OCI-LY7 (cell line): ENCODE results near the gene TSPAN31. TPM values are rescaled to one million over a fixed set of nuclear protein-coding genes. Genes with fewer than 3 reads are reported as not detected.
"Not testable (repeated sequence)": the region's sequence is repeated elsewhere in the genome, so short reads cannot be mapped to it uniquely, and the experiment has no call there.

Source experiments
- BruUV-seq: library from RNA; stranded (reverse); fragments of 400-500 nt; replicated peaks from 2 replicates; lab custom pipeline; 2021; lab: Mats Ljungman, UMichigan
- CTCF ChIA-PET: fragments of 300-600 bp; sonication (Branson Sonifier 250); formaldehyde crosslinking; loops from one replicate; lab custom pipeline; 2022; ENCODE audit warnings: antibody characterized with exemption; ENCODE audit not compliant: unreplicated experiment; lab: Charles Lee
- POLR2A ChIA-PET: fragments of 300-600 bp; sonication (Branson Sonifier 250); formaldehyde crosslinking; loops from one replicate; lab custom pipeline; 2022; ENCODE audit warnings: antibody characterized with exemption; lab: Charles Lee
- DNase-seq: peaks from one replicate; pipeline ENCODE4 v3.0.0-alpha.2; 2015; ENCODE audit warnings: low spot score
- H2AFZ ChIP-seq: fragments of 200-600 bp; sonication (generic), shearing (Covaris generic); 2 replicates; pipeline ENCODE4 v1.6.1; 2014; ENCODE audit warnings: mild to moderate bottlenecking, antibody characterized with exemption, low read length, moderate library complexity
- H3K27ac ChIP-seq: fragments of 200-600 bp; sonication (generic); 2 replicates; pipeline ENCODE4 v1.5.1; 2014; ENCODE audit warnings: mixed run types, low read depth, mild to moderate bottlenecking, moderate library complexity, low read length, inconsistent platforms; ENCODE audit not compliant: poor library complexity, severe bottlenecking
- H3K36me3 ChIP-seq: fragments of 200-600 bp; sonication (generic); 2 replicates; pipeline ENCODE4 v1.6.1; 2014; ENCODE audit warnings: mild to moderate bottlenecking, antibody characterized with exemption, low read length, moderate library complexity, mixed read lengths; ENCODE audit not compliant: insufficient read depth
- H3K4me1 ChIP-seq: fragments of 200-600 bp; sonication (generic); 2 replicates; pipeline ENCODE4 v1.5.1; 2014; ENCODE audit warnings: mild to moderate bottlenecking, low read length; ENCODE audit not compliant: insufficient read depth, poor library complexity, severe bottlenecking
- H3K4me2 ChIP-seq: fragments of 200-600 bp; sonication (generic); 2 replicates; pipeline ENCODE4 v1.6.1; 2014; ENCODE audit warnings: mild to moderate bottlenecking, low read length
- H3K4me3 ChIP-seq: fragments of 200-600 bp; sonication (generic); 2 replicates; pipeline ENCODE4 v1.5.1; 2014; ENCODE audit warnings: mild to moderate bottlenecking, low read depth, low read length; ENCODE audit not compliant: poor library complexity, severe bottlenecking
- H3K79me2 ChIP-seq: fragments of 200-600 bp; sonication (generic); 2 replicates; pipeline ENCODE4 v1.6.1; 2016; ENCODE audit warnings: low read depth, mild to moderate bottlenecking, low read length, moderate library complexity, mixed read lengths; ENCODE audit not compliant: insufficient read depth
- H3K9me2 ChIP-seq: fragments of 200-600 bp; sonication (generic); 2 replicates; pipeline ENCODE4 v1.6.1; 2016; ENCODE audit warnings: mild to moderate bottlenecking, low read length, mixed read lengths; ENCODE audit not compliant: insufficient read depth
- H3K9me3 ChIP-seq: fragments of 200-600 bp; sonication (generic); 2 replicates; pipeline ENCODE4 v1.6.1; 2014; ENCODE audit warnings: mild to moderate bottlenecking, mixed run types, low read length, mixed read lengths
- H4K20me1 ChIP-seq: fragments of 200-600 bp; sonication (generic); 2 replicates; pipeline ENCODE4 v1.6.1; 2014; ENCODE audit warnings: mild to moderate bottlenecking, antibody characterized with exemption, low read length, moderate library complexity, mixed read lengths; ENCODE audit not compliant: insufficient read depth
- EZH2phosphoT487 ChIP-seq: fragments of 200-600 bp; sonication (generic); IDR thresholded peaks from 2 replicates; pipeline ENCODE4 v1.6.1; 2018; ENCODE audit warnings: low read depth, borderline replicate concordance, mild to moderate bottlenecking, mixed run types, antibody characterized with exemption, low read length, moderate library complexity, mixed read lengths
- intact Hi-C: fragments of 100-400 bp; cut with micrococcal nuclease; formaldehyde crosslinking; loops from one replicate; pipeline ENCODE4 v1.10.0; 2022; ENCODE audit not compliant: unreplicated experiment
- total RNA-seq, 2 experiments: library from RNA; depleted of rRNA in 1 of 2; stranded (reverse); fragments of >200 nt in 1 of 2; shearing (Covaris generic) in 1 of 2; gene quantifications; 2 replicates each; pipeline ENCODE4 v1.2.3, GENCODE V29; 2014 to 2022
- TF ChIP-seq, protein P1 (sequence below): fragments of 200-600 bp; sonication (generic); conservative IDR thresholded peaks from 2 replicates; pipeline ENCODE4 v1.5.1; 2014; ENCODE audit warnings: mild to moderate bottlenecking, antibody characterized with exemption, low read length, moderate library complexity, mixed read lengths

The TSPAN31 gene
- total RNA-seq, 2 experiments from 2014 or later, result 2.4 to 6.4 TPM

DNA sequence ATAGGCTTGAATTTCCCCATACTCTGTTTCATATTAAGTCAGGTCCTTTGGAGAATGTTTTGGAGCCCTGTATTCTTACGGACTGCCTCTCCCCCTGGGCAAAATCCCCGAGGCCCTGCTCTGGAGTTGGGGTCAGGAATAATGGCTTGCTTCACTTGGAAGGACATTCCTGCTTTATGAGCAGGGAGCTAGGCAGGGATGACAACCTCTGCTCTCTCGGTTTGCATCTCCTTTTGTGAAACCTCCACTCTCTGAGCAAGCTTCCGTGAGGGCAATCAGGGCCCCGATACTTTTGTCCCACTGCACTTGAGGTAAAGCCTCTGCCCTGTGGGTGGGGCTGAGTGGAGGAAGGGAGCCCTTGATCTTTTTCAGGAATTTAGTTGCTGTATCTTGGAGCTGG lies 31.6 kb upstream of the TSPAN31 start:
- Histone ChIP-seq H3K79me2 (no peaks in the 10 kb centered on the region), H3K4me3 (no peak overlapping the region), H3K27ac (no peak overlapping the region), H3K4me1 (peaks cover 29% of the 10 kb centered on the region), H2AFZ (no peak overlapping the region), H4K20me1 (no peaks in the 10 kb centered on the region), H3K36me3 (peaks cover 47% of the 10 kb centered on the region), H3K9me2 (no peaks in the 10 kb centered on the region), H3K4me2 (no peak overlapping the region), H3K9me3 (no peaks in the 10 kb centered on the region)
- no TSS peak for BruUV-seq
- ChIA-PET POLR2A (interaction anchor here (1.0 to 1.5 kb wide), 2 partner anchors 10 to 19 kb away, joined by 3 to 6 read pairs; partner anchors contain the start of gene OS9), CTCF (no interaction called here)
- no peak for DNase-seq
- no peak for TF ChIP-seq EZH2phosphoT487
- TF ChIP-seq, protein P1, sequence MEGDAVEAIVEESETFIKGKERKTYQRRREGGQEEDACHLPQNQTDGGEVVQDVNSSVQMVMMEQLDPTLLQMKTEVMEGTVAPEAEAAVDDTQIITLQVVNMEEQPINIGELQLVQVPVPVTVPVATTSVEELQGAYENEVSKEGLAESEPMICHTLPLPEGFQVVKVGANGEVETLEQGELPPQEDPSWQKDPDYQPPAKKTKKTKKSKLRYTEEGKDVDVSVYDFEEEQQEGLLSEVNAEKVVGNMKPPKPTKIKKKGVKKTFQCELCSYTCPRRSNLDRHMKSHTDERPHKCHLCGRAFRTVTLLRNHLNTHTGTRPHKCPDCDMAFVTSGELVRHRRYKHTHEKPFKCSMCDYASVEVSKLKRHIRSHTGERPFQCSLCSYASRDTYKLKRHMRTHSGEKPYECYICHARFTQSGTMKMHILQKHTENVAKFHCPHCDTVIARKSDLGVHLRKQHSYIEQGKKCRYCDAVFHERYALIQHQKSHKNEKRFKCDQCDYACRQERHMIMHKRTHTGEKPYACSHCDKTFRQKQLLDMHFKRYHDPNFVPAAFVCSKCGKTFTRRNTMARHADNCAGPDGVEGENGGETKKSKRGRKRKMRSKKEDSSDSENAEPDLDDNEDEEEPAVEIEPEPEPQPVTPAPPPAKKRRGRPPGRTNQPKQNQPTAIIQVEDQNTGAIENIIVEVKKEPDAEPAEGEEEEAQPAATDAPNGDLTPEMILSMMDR, result no peak
- intact Hi-C loops, result no loop called here

DNA sequence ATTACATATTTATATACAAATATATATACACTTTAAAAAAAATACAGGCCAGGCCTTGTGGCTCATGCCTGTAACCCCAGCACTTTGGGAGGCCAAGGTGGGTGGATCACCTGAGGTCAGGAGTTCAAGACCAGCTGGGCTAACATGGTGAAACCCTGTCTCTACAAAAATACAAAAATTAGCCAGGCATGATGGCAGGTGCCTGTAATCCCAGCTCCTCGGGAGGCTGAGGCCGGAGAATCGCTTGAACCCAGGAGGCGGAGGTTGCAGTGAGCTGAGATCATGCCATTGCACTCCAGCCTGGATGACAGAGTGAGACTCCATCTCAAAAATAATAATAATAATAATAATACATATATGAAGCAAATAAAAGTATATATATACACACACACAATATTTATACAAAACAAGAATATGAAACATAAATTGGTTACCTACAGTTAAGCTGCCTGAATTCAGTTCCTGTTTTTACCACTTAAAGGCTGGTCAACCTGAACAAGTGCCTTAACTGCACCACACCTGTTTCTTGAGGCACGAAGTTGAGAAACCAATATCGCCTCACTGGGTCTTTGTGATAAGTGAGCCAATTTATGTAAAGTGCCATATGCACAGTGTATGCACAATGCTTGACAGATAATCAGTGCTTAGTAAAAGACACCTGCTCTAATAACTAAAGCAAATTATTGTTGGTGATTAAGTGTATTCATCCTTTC lies 29.6 kb upstream of the TSPAN31 start:
- H3K9me3 ChIP-seq, H2AFZ ChIP-seq, POLR2A ChIA-PET, intact Hi-C loops, CTCF ChIA-PET, H3K9me2 ChIP-seq, H3K4me3 ChIP-seq, H4K20me1 ChIP-seq, BruUV-seq, H3K79me2 ChIP-seq: not testable (repeated sequence)
- peak; percentile 83 for DNase-seq
- peaks cover 24% of the 10 kb centered on the region for H3K4me1 ChIP-seq
- peaks cover 66% of the 10 kb centered on the region for H3K36me3 ChIP-seq
- peak overlapping the region; percentile 71 for H3K27ac ChIP-seq
- H3K4me2 ChIP-seq, result peak overlapping the region; percentile 22; the same call in 1 of the 2 replicates

DNA sequence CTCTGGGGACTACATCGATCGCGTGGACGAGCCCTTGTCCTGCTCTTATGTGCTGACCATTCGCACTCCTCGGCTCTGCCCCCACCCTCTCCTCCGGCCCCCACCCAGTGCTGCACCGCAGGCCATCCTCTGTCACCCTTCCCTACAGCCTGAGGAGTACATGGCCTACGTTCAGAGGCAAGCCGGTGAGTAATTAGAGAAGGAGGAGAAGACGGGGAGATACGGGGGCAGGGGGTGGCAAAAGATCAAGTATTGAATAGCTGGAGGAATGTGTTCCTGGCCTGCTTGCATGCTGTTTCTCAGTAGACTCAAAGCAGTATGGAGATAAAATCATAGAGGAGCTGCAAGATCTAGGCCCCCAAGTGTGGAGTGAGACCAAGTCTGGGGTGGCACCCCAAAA lies 29.1 kb upstream of the TSPAN31 start:
- no TSS peak for BruUV-seq
- Histone ChIP-seq H3K9me2 (no peaks in the 10 kb centered on the region), H3K9me3 (no peaks in the 10 kb centered on the region), H4K20me1 (no peaks in the 10 kb centered on the region), H2AFZ (no peak overlapping the region), H3K4me1 (peaks cover 22% of the 10 kb centered on the region), H3K36me3 (peaks cover 72% of the 10 kb centered on the region), H3K4me2 (peak overlapping the region; percentile 22; the same call in 1 of the 2 replicates), H3K79me2 (no peaks in the 10 kb centered on the region), H3K4me3 (no peak overlapping the region), H3K27ac (peak overlapping the region; percentile 71)
- intact Hi-C loops, result no loop called here
- ChIA-PET POLR2A (interaction anchor here (0.7 kb wide), 1 partner anchor 37 kb away, joined by 3 read pairs; no protein-coding TSS in a partner anchor), CTCF (no interaction called here)
- TF ChIP-seq, protein P1, result no peak
- TF ChIP-seq EZH2phosphoT487, result no peak
- no peak for DNase-seq
